ENCODE data around the gene NAALADL1. TPM values are rescaled to one million over a fixed set of nuclear protein-coding genes. Genes with fewer than 3 reads are reported as not detected.
A peak's percentile ranks its signal among the peaks of the same experiment; 100 is the strongest.

The NAALADL1 gene
- total RNA-seq, 3 donors from 2014 or later: 6.9 to 57.7 (median 32.6) TPM

DNA sequence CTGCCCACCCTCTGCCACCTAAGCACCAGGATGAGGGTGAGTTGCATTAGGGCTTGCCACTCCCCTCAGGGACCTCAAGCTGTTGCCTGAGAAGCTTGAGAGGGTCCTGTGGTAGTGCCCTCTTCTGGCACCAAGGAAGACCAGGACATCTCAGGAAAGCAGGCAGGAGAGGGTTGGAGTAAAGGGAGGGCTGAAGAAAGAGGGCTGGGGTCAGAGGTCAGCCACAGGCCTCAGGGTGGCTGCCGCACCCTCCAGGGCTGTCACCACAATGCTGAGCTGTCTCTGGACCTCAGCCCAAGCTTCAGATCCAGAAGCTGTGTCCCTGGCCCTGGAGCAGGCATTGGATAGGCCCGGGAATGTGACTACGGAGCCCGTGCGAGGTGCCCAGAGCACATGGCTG, 13.3 kb downstream of the NAALADL1 start:
- no peaks in the 10 kb centered on the region for H3K36me3 ChIP-seq (ENCODE audit: low read depth)
- H3K9me3 ChIP-seq: no peaks in the 10 kb centered on the region
- ATAC-seq (no peak), DNase-seq (no peak)
- intact Hi-C loops (cut with DNase I, micrococcal nuclease): no loop called here
- no peak overlapping the region for H3K4me3 ChIP-seq
- TF ChIP-seq CTCF (IDR thresholded peaks at IDR 0.05): no peak
- peaks cover 25% of the 10 kb centered on the region for H3K4me1 ChIP-seq (ENCODE audit: low read depth)

GRCh38 chr11:65043881-65044501, 14.4 kb downstream of the NAALADL1 start:
- TF ChIP-seq CTCF (IDR thresholded peaks at IDR 0.05): no peak
- intact Hi-C loops (cut with DNase I, micrococcal nuclease): no loop called here
- Histone ChIP-seq H3K4me3 (no peak overlapping the region), H3K36me3 (ENCODE audit: low read depth) (no peaks in the 10 kb centered on the region), H3K9me3 (no peaks in the 10 kb centered on the region), H3K4me1 (ENCODE audit: low read depth) (peaks cover 26% of the 10 kb centered on the region)
- ATAC-seq (no peak), DNase-seq (no peak)

DNA sequence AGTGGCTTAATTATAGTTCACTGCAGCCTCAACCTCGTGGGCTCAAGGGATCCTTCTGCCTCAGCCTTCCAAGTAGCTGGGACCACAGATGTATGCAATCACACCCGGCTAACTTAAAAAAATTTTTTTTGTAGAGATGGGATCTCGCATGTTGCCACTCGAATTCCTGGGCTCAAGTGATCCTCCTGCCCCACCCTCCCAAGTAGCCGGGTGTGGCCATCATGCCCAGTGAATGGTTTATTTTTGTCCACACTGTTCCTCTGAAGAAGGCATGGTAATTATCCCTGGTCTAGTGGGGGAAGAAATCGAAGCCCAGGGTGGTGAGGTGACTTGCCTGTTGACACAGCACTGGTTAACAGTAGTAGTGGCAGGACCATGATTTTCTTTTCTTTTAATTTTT, 15.5 kb downstream of the NAALADL1 start:
- no peaks in the 10 kb centered on the region for H3K9me3 ChIP-seq
- H3K4me1 ChIP-seq (ENCODE audit: low read depth): peaks cover 26% of the 10 kb centered on the region
- H3K4me3 ChIP-seq: no peak overlapping the region
- ATAC-seq (no peak), DNase-seq (no peak)
- intact Hi-C loops (cut with DNase I, micrococcal nuclease): no loop called here
- no peak for TF ChIP-seq CTCF (IDR thresholded peaks at IDR 0.05)
- no peaks in the 10 kb centered on the region for H3K36me3 ChIP-seq (ENCODE audit: low read depth)

GRCh38 chr11:65040847-65041622, 17.3 kb downstream of the NAALADL1 start, which contains the start of gene SAC3D1:
TSS of gene SAC3D1 (plus strand) at chr11:65041210. CDS start at chr11:65041293, 83 bp downstream.
- Histone ChIP-seq H3K36me3 (ENCODE audit: low read depth) (no peaks in the 10 kb centered on the region), H3K4me3 (peak within 1 kb of the TSS; percentile 74), H3K9me3 (no peaks in the 10 kb centered on the region), H3K4me1 (ENCODE audit: low read depth) (peaks cover 26% of the 10 kb centered on the region)
- DNase-seq (peak; percentile 91 to 95 (median 93)), ATAC-seq (peak; percentile 96)
- no peak for TF ChIP-seq CTCF (IDR thresholded peaks at IDR 0.05)
- intact Hi-C loops (cut with DNase I, micrococcal nuclease): no loop called here

DNA sequence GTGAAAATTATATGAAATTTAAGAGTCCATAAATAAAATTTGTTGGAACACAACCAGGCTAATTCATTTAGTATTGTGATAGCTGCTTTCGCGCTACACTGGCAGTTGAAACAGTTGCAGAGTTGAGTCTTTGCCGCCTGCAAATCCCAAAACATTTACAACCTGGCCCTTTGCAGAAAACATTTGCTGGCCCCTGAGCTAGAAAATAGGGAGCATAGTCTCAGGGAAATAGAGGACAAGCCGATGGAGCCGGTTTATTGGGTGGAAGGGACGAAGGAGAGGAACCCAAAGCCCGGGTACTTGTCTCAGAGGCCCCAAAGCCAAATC, 17.9 kb downstream of the NAALADL1 start:
- intact Hi-C loops (cut with DNase I, micrococcal nuclease): no loop called here
- ATAC-seq (no peak), DNase-seq (no peak)
- H3K36me3 ChIP-seq (ENCODE audit: low read depth): no peaks in the 10 kb centered on the region
- TF ChIP-seq CTCF (IDR thresholded peaks at IDR 0.05): no peak
- H3K9me3 ChIP-seq: no peaks in the 10 kb centered on the region
- H3K4me1 ChIP-seq (ENCODE audit: low read depth): peaks cover 26% of the 10 kb centered on the region
- H3K4me3 ChIP-seq: peak overlapping the region; percentile 74
